HG03060 (cell line): Measurements from ENCODE around the gene THAP6.

Experiments
- ATAC-seq: cut with Tn5 transposase; IDR thresholded peaks from one replicate; pipeline ENCODE4 v1.9.1; 2021; ENCODE audit warnings: low read depth, moderate number of reproducible peaks; ENCODE audit not compliant: unreplicated experiment

Gene THAP6

GRCh38 chr4:75566911-75567310 lies 52.6 kb downstream of the THAP6 start:
- ATAC-seq, result no peak

GRCh38 chr4:75567725-75568124 lies 53.5 kb downstream of the THAP6 start:
- ATAC-seq, result no peak
